HG03558 (cell line): ENCODE data around the gene EXD3.
"Not testable (repeated sequence)": the region's sequence is repeated elsewhere in the genome, so short reads cannot be mapped to it uniquely, and the experiment has no call there.

Experiments used
- ATAC-seq: cut with Tn5 transposase; IDR thresholded peaks from one replicate; pipeline ENCODE4 v1.9.1; 2021; ENCODE audit warnings: moderate number of reproducible peaks; ENCODE audit not compliant: unreplicated experiment; ENCODE audit errors: extremely low read depth

Gene EXD3

DNA sequence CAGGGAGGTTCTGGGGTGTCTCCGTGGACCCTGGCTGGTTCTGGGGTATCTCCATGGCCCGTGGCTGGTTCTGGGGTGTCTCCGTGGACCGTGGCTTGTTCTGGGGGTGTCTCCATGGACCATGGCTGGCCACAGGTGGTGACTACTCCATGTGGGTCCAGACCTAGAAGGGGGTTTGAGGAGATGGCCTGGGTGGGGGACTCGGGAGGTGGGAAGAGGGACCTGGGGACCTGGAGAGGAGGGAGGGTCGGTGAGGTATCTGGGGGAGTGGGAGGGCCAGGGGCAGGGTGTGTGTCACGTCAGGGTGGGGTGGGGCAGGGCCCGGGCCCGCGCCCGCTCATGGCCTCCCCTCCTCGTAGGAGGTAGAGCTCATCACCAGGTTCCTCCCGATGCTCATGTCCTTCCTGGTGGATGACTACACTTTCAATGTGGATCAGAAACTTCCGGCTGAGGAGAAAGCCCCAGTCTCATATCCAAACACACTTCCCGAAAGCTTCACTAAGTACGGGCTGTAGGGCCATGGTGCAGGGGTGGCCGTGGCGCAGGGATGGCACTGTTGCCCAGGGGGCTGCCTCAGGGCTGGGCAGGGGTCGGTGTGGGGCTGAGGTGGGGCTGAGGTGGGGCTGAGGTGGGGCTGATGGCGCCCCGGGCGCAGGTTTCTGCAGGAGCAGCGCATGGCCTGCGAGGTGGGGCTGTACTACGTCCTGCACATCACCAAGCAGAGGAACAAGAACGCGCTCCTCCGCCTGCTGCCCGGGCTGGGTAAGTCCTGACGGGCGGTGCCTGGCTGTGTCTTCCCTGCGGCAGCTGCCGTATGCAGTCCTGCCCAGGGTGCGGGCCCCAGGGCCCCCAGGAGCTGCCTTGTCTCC, 156.1 kb downstream of the EXD3 start:
- no peak for ATAC-seq

DNA sequence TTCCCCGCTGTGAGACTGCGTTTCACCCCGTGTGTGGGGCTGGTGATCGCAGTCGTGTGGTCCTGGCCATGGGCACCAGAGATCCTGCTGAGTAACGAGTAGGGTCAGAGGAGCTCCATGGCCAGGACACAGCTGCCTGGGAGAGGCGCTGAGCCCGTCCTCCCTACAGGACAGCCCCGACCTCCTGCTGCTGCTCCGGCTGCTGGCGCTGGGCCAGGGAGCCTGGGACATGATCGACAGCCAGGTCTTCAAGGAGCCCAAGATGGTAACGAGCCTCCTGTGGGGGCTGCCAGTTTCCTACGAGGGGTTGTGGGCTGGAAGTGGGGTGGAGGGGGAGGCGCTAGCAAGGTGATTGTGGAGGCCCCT, 156.8 kb downstream of the EXD3 start:
- ATAC-seq: no peak

DNA sequence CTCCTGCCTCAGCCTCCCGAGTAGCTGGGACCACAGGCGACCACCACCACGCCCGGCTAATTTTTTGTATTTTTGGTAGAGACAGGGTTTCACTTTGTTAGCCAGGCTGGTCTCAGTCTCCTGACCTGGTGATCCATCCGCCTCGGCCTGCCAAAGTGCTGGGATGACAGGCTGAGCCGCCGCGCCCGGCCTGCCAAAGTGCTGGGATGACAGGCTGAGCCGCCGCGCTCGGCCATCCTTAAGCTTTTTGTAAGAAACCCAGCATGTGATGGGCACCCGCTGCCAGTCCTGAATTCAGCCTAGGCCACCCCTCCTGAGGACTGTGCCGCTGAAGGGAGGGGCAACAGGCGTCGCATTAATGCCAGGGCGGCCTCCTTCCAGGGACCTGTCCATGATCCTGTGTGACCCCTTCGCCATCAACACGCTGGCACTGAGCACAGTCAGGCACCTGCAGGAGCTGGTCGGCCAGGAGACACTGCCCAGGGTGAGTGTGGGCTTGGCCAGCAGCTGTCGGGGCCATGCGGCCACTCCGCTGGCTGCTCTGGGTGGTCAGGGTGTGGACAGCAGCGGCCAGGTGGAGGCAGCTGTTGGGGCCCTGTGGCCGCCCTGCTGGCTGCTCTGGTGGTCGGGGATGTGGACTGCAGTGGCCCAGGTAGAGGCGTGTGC, 157.3 kb downstream of the EXD3 start:
- ATAC-seq: no peak

DNA sequence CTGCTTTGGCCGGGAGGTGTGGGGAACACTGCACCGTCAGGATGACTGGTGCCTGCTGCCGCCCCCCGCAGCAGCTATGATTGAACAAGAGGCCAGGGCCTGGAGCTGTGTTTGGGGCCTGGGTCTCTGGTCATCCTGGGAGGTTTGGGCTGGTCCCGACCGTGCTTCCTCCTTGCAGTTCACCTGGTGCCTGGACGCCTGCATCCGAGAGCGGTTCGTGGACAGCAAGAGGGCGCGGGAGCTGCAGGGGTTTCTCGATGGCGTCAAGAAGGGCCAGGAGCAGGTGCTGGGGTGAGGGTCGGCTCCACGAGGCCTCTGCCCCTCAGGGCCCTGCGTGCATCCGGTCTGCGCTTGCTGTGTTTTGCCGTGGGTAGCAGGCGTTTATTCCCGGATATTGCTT, 158.9 kb downstream of the EXD3 start:
- no peak for ATAC-seq

DNA sequence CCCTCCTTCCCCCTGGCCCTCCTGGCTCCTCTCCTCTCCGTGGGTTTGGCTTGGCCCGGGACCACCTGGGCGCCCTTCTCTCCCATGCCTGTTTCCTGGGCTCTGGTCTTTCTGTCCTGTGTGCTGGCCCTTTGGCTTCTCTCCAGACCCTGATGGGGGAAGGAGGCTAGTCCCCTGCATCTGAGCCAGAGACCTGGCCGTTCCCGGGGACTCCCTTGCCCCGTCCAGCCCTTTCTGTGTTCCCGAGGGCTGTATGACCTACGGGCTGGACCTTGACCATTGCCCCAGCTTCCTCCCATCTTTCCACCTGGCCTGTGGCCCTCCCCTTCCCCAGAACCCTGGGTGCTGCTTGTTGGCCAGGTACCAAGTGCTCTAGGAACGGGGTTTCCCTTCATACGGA, 159.5 kb downstream of the EXD3 start:
- no peak for ATAC-seq

DNA sequence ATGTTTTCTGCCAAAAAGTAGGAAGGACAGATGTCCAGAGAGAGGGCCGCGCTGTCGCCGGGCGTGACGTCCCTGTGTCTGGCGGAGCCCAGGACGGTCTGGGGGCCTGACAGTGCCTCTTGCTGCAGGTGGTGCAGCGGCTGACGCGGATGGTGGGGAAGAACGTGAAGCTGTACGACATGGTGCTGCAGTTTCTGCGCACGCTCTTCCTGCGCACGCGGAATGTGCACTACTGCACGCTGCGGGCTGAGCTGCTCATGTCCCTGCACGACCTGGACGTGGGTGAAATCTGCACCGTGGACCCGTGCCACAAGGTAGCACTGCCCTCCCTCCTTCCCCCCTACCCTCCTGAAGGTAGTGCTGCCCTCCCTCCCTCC, 160.1 kb downstream of the EXD3 start:
- no peak for ATAC-seq

DNA sequence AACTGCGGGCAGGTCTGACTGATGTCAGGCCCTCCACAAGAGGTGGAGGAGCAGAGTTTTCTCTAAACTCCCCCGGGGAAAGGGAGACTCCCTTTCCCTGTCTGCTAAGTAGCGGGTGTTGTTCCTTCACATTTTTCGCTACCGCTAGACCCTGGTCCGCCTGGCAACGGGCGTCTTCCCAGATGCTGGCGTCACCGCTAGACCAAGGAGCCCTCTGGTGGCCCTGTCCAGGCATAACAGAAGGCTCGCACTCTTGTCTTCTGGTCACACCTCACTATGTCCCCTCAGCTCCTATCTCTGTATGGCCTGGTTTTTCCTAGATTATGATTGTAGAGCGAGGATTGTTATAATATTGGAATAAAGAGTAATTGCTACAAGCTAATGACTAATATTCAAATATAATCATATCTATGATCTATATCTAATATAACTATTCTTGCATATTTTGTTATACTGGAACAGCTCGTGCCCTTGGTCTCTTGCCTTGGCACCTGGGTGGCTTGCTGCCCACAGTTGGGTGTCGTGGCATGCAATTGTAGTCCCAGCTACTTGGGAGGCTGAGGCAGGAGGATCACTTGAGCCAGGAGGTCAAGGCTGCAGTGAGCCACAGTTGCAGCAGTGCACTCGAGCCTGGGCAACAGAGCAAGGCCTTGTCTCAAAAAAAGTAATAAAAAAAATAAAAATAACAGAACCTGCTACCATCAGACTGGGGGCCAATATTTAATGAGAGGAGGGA, 160.6 kb downstream of the EXD3 start:
- not testable (repeated sequence) for ATAC-seq
